Memory B cell (primary cell): Measurements from ENCODE around the gene HPX.

Experiments
- ATAC-seq: fragments of 150-1000 bp; cut with Tn5 transposase; 2 replicates; pipeline ENCODE4 v1.10.0; 2021; ENCODE audit warnings: low read depth, mild to moderate bottlenecking, moderate library complexity
- DNase-seq, 2 donors: peaks; one replicate each; pipeline ENCODE4 v3.0.0; 2022; ENCODE audit warnings: low spot score in 2 of 2
- H3K27ac Mint-ChIP-seq: one replicate; pipeline ENCODE4 v1.8.0; 2022; ENCODE audit warnings: mild to moderate bottlenecking, moderate library complexity, mixed read lengths
- H3K27me3 Mint-ChIP-seq: one replicate; pipeline ENCODE4 v1.8.0; 2022; ENCODE audit warnings: mixed read lengths
- H3K36me3 Mint-ChIP-seq: one replicate; pipeline ENCODE4 v1.8.0; 2022; ENCODE audit warnings: mild to moderate bottlenecking, mixed read lengths
- H3K4me1 Mint-ChIP-seq: one replicate; pipeline ENCODE4 v1.8.0; 2022; ENCODE audit warnings: mixed read lengths
- H3K4me3 Mint-ChIP-seq: one replicate; pipeline ENCODE4 v1.8.0; 2022; ENCODE audit warnings: mild to moderate bottlenecking, moderate library complexity, mixed read lengths
- H3K9me3 Mint-ChIP-seq: one replicate; pipeline ENCODE4 v1.8.0; 2022; ENCODE audit warnings: mixed read lengths

HPX gene

DNA sequence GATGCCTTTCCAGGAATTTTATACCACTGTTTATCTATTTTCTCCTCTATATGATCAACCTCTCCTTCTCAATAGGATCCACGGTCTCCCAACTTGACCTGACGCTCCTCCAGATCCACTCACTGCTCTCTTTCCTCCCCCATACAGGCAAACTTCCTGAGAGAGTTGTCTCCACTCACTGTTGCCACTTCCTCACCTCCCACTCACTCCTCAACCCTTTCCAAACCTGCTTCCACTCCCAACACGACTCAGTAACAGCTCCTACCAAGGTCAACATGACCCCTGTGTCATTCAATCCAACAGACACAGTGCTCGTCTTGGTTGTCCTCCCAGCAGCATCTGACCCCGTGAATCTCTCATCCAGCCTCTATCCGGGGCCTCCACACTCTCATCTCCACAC lies 25.0 kb downstream of the HPX start:
- Mint-ChIP-seq H3K27me3 (peaks cover under 1% of the 10 kb centered on the region), H3K36me3 (peaks cover 3% of the 10 kb centered on the region), H3K4me1 (peaks cover 8% of the 10 kb centered on the region), H3K27ac (no peak overlapping the region), H3K4me3 (no peak overlapping the region), H3K9me3 (no peaks in the 10 kb centered on the region)
- ATAC-seq (no peak), DNase-seq (no peak)

DNA sequence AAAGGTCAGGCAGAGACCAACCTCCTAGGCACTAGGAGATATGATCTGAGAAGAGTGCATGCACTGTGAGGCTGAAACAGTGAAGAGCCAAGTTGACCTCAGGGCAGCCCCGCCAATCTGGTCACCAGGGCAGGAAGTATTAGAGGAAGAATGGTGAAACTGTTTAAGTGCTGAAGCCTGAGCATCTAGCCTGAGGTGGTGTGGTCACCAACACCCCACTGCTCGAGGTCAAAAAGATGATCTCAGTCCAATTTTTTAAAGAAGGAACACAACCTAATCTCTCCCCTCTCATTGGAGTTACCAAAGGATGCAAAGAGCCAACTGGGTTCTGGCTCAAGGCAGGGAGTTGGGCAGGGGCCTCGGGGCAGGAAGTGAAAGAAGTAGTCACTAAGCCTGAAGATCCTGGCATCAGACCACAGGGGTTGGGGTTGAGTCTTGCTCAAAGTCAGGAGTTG lies 25.9 kb downstream of the HPX start:
- ATAC-seq, result no peak
- no peak overlapping the region for H3K27ac Mint-ChIP-seq
- H3K9me3 Mint-ChIP-seq, result no peaks in the 10 kb centered on the region
- peaks cover 8% of the 10 kb centered on the region for H3K4me1 Mint-ChIP-seq
- no peak for DNase-seq
- no peaks in the 10 kb centered on the region for H3K27me3 Mint-ChIP-seq
- peaks cover 4% of the 10 kb centered on the region for H3K36me3 Mint-ChIP-seq
- no peak overlapping the region for H3K4me3 Mint-ChIP-seq

DNA sequence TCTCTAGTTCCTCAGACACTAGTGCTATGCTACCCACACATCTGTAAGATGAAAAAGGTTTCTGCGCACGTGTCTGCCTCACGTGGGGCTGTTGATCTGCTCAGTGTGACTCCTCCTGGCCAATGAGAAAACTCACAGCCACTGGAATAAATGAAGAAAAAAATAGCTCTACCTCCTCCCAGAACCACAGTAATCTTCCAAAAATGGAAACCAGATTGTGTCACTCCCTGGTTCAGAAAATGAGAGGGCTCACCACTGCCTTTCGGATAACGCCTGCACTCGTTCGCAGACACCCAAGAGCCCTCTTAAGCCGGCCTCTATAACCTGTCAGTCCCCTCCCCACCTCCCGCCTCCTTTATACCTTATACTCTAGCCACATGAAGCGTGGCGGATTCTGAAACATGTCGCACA lies 27.0 kb downstream of the HPX start:
- Mint-ChIP-seq H3K36me3 (peaks cover 4% of the 10 kb centered on the region), H3K27me3 (no peaks in the 10 kb centered on the region), H3K27ac (no peak overlapping the region), H3K9me3 (no peaks in the 10 kb centered on the region), H3K4me3 (no peak overlapping the region), H3K4me1 (peaks cover 6% of the 10 kb centered on the region)
- ATAC-seq (no peak), DNase-seq (no peak)

DNA sequence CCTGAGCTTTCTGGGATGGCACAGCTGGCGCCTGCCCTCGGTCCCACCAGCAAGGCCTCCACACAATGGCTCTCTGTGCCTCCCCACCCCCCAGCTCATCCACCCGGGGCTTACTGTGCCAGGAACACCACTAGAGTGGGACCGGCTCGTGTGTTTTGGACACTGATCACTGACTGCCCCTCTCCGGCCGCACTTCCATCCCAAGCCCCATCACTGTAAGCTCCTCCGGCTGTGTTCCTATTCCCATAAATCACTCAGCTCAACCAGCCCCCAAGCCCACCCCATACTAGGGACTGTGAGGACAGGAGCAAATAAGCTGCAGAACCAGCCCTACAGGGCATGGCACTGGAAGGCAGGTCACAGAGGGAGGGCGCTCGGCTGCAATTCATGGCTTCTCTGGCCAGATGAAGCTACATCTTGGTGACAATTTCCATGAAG lies 29.2 kb downstream of the HPX start:
- Mint-ChIP-seq H3K4me3 (no peak overlapping the region), H3K36me3 (peaks cover 4% of the 10 kb centered on the region), H3K4me1 (peaks cover 10% of the 10 kb centered on the region), H3K9me3 (no peaks in the 10 kb centered on the region), H3K27me3 (no peaks in the 10 kb centered on the region), H3K27ac (no peak overlapping the region)
- ATAC-seq, result no peak
- DNase-seq, result no peak

DNA sequence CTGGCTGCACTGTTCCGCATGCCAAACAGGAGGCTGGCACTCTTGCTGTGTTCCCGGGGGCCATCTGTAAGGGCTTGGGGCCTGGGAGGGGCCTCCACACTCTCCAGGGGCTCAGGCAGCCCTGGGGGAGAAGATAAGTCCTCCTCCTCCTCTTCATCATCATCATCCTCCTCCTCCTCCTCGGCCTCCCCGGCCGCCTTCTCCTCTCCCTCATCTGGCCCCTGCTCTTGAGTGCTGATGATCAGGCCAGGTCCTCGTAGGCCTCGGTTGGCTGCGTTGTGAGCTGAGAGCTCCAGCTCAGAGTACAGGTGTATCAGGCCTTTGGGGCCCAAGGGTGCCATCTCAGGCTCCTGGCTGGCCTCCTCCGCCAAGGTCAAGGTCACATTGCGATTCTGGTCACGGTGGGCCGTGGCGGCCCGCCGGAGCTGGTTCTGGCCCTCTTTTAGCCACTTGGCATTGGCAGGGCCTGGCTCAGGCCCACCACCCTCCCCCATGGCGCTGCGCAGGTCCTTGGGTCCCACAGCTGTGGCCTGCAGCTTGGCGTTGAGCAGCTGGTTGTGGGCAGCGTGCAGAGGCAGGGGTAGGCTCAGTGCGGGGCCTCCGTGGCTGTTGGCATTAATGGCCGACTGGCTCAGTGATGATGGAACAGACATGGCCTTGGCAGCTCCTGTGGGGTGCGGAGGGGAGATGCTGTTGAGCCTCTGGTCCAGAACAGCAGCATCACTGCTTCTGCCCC lies 29.9 kb downstream of the HPX start:
- peaks cover 18% of the 10 kb centered on the region for H3K4me1 Mint-ChIP-seq
- no peak for ATAC-seq

DNA sequence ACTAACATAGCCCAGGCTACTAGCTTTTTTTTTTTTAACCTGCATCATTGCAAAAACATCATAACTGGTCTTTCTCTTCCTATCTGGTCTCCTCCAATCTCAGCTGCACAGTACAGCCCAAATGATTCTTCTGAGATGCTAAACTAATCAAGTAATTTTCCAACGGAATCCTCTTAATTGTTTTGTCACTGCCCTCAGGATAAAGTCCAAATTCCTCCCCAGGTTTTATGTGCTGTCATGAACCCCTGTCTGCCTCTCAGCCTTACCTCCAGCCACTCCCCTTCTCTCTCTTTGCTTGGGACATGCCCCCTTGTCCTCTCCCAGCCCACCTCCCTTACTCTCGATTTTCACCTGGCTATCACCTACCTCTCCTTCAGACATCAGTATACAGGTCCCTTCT lies 34.4 kb downstream of the HPX start:
- H3K4me3 Mint-ChIP-seq, result no peak overlapping the region
- no peaks in the 10 kb centered on the region for H3K9me3 Mint-ChIP-seq
- H3K27me3 Mint-ChIP-seq, result no peaks in the 10 kb centered on the region
- ATAC-seq (no peak), DNase-seq (no peak)
- H3K36me3 Mint-ChIP-seq, result peaks cover 6% of the 10 kb centered on the region
- peaks cover 35% of the 10 kb centered on the region for H3K4me1 Mint-ChIP-seq
- H3K27ac Mint-ChIP-seq, result no peak overlapping the region

More for the DNA sequence above, 29.9 kb downstream of the HPX start:
- Mint-ChIP-seq H3K36me3 (peaks cover 8% of the 10 kb centered on the region), H3K4me3 (no peak overlapping the region), H3K9me3 (no peaks in the 10 kb centered on the region), H3K27ac (no peak overlapping the region), H3K27me3 (no peaks in the 10 kb centered on the region)
- no peak for DNase-seq

DNA sequence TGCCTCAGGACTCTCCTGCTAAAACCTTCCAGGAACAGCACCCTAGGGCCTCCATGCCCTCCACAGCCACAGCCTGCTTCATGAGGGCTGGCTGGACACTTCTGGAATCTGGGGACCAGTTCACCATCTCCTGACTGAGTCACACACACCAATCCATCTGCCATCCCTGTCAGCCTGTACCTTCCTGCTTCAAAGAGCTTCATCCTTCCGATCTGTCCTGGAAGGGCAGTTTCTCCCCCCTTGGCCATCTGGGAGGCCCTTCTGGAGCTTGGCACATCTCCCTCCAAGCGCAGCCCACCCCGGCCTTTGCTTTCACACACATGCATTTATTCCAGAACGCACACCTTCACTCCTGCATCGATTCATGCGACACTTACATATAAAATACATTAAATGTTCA lies 34.9 kb downstream of the HPX start:
- H3K4me3 Mint-ChIP-seq, result no peak overlapping the region
- no peak for DNase-seq
- H3K27me3 Mint-ChIP-seq, result no peaks in the 10 kb centered on the region
- H3K27ac Mint-ChIP-seq, result no peak overlapping the region
- peaks cover 7% of the 10 kb centered on the region for H3K36me3 Mint-ChIP-seq
- peaks cover 35% of the 10 kb centered on the region for H3K4me1 Mint-ChIP-seq
- no peak for ATAC-seq
- H3K9me3 Mint-ChIP-seq, result no peaks in the 10 kb centered on the region

DNA sequence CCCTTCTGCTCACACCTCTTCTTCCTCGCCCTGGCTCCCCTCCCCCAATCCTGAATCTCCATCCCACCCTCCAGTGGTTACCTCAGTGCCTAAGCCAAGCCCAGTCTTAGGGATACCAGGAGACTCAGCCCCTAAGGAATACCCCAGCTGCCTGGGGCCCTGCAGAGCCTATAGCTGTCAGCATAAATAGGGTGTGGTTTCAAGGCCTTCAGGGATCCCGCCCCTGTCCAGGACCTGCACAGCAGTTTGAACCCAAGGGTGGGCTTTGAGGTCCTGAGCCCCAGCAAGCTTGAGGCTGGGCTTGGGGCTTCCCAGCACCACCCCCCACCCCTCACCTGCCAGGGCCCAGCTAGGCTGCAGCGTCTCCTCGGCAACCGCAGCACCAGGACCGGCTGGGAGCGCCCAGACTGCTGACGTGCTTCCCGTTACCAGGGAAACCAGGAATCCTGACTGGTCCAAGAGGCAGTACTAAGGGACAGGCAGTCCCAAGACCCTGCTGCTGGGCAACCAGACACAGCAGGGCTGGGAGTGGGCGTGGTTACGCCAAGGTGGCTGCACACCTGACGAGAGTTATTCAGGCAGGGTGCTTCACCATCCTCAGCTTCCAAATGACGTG lies 35.6 kb downstream of the HPX start:
- Mint-ChIP-seq H3K9me3 (no peaks in the 10 kb centered on the region), H3K27me3 (no peaks in the 10 kb centered on the region), H3K4me1 (peaks cover 38% of the 10 kb centered on the region), H3K4me3 (no peak overlapping the region), H3K36me3 (peaks cover 5% of the 10 kb centered on the region), H3K27ac (no peak overlapping the region)
- DNase-seq (no peak), ATAC-seq (no peak)

DNA sequence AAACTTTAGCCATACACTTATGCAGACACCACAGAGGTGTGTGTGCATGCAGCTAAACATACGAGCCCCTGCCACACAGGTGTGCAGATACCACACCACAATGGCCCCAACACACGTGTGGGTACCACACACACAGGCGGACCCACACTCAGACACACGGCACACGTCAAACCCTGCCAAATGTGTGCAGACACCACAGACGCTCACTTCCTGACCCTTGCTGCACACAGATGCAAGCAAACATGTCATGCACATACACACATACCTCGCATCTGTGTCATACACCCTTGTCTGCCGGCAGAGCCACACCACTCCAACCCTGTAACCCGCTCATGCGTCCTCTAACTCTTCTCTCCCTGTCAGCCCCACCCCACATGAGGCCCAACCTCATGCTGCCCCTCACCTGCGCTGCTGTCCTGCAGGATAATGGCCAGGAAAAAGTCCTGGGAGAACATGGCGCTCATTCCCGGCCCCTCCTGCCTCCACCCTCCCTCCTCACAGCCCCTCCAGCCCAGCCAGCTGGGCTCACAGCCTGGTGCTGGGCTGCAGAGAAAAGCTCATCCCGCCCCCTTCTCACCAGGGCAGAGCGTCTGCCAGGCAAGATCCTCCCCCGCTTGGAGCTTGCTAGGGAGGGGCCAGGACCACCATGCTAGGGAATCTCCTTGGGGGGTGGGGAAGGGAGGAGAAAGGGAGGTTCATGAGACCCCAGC lies 36.3 kb downstream of the HPX start:
- H3K4me3 Mint-ChIP-seq, result no peak overlapping the region
- H3K36me3 Mint-ChIP-seq, result peaks cover 5% of the 10 kb centered on the region
- H3K4me1 Mint-ChIP-seq, result peaks cover 38% of the 10 kb centered on the region
- H3K9me3 Mint-ChIP-seq, result no peaks in the 10 kb centered on the region
- no peak for DNase-seq
- no peaks in the 10 kb centered on the region for H3K27me3 Mint-ChIP-seq
- ATAC-seq, result no peak
- H3K27ac Mint-ChIP-seq, result no peak overlapping the region

DNA sequence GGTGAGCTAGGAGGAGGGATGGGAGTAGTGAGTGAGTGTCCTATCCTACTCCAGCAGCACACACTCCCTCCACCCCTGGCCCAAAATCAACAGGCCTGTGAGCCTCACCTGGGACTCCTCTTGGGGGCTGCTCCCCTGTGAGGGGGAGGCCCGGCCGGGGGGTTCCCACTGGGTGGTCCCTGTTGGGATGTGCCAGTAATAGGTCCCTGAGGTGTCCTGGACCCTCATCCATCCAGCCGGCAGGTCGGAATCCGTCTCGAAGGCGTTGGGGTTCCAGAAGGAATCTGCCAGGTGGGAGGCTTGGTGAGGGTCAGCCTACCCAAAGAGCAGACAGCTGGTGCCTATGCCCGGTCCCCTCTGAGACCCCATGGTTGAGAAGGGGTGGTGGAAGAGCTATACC lies 37.2 kb downstream of the HPX start:
- no peak for DNase-seq
- H3K9me3 Mint-ChIP-seq, result no peaks in the 10 kb centered on the region
- H3K4me1 Mint-ChIP-seq, result peaks cover 38% of the 10 kb centered on the region
- H3K4me3 Mint-ChIP-seq, result peak overlapping the region; percentile 42
- H3K27ac Mint-ChIP-seq, result peak overlapping the region; percentile 24
- no peaks in the 10 kb centered on the region for H3K27me3 Mint-ChIP-seq
- peaks cover 7% of the 10 kb centered on the region for H3K36me3 Mint-ChIP-seq
- no peak for ATAC-seq

DNA sequence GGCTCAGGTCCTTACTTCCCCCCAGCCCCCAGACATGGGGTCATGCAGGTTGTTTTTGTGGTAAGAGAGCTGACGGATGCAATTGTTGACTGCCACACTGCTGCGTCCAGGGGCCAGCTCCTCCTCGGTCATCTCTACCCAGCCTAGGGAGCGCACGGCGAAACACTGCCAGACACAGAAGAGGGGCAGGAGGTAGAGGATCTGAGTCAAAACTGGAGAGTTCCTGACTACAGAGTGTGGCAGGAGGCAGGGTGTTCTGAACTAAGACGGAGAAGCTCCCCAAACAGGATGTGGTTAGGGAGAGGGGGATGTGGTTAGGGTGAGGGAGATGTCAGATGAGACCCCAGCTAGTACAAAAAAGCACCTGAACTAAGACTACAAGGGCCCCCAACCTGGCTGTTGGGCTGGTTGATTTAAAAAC lies 38.2 kb downstream of the HPX start:
- DNase-seq (no peak), ATAC-seq (peak; percentile 93)
- Mint-ChIP-seq H3K27me3 (no peaks in the 10 kb centered on the region), H3K27ac (peak overlapping the region; percentile 73), H3K4me1 (peaks cover 38% of the 10 kb centered on the region), H3K4me3 (peak overlapping the region; percentile 63), H3K36me3 (peaks cover 7% of the 10 kb centered on the region), H3K9me3 (no peaks in the 10 kb centered on the region)

DNA sequence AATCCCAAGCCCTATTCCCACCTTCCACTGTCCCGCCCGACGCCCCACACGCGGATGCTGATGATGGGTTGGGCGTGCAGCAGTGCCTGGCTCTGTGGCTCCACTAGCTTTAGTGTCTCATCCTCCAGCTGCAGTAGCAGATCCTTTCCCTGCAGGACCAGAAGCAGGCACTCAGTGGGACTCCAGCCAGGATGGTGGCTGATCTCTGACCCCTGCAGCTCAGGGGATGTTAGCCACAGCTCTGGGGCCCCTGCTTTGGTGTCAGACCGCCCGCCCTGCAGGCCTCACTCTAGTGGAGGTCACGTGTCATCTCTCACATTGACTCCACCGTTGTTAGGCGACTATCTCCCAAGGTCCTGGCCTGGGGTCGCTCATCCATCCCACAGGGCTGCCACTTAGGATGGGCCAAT lies 38.7 kb downstream of the HPX start:
- H3K4me3 Mint-ChIP-seq, result peak overlapping the region; percentile 63
- H3K27me3 Mint-ChIP-seq, result no peaks in the 10 kb centered on the region
- peaks cover 36% of the 10 kb centered on the region for H3K4me1 Mint-ChIP-seq
- peak overlapping the region; percentile 73 for H3K27ac Mint-ChIP-seq
- peak; percentile 14 for ATAC-seq
- H3K9me3 Mint-ChIP-seq, result no peaks in the 10 kb centered on the region
- DNase-seq, result no peak
- H3K36me3 Mint-ChIP-seq, result peaks cover 7% of the 10 kb centered on the region

DNA sequence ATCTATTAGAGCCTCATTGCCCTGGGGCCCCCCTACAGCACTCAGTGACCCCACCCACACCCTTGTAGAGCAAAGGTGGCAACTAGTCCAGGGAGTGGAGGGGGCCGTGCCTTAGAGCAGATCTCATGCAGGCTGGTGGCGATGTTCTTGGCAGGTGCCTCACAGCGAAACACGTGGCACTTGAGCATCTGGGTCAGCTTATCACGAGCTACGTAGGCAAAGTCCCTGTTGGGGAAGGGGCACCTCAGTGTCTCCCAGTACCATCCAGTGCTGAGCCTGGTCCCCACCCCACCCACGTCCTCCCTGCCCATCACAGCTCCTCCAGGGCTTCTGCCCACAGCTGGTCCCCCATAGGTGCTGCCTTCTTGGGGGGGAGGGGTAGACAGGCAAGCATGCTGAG lies 39.3 kb downstream of the HPX start:
- no peak for ATAC-seq
- no peak for DNase-seq
- Mint-ChIP-seq H3K27me3 (no peaks in the 10 kb centered on the region), H3K9me3 (no peaks in the 10 kb centered on the region), H3K4me1 (peaks cover 31% of the 10 kb centered on the region), H3K4me3 (no peak overlapping the region), H3K27ac (no peak overlapping the region), H3K36me3 (peaks cover 7% of the 10 kb centered on the region)
